SK-N-SH treated with all-trans-retinoic acid at 6 μM for 48 hours (cell line): ENCODE results near the gene COPS2.

ENCODE experiments used
- ATAC-seq: fragments of 200-7000 bp; cut with Tn5 transposase; 3 replicates; pipeline ENCODE4 v1.9.1; 2020; ENCODE audit warnings: mild to moderate bottlenecking, moderate library complexity
- ARNTL ChIP-seq: fragments of 450-650 bp; formaldehyde crosslinking; IDR thresholded peaks from 2 replicates; pipeline ENCODE4 v1.5.0; 2020; ENCODE audit warnings: low read depth, mild to moderate bottlenecking, moderate library complexity, borderline replicate concordance
- BACH2 ChIP-seq: fragments of 250-450 bp; sonication (Bioruptor Pico); IDR thresholded peaks from 2 replicates; pipeline ENCODE4 v1.9.0; 2021; ENCODE audit warnings: mild to moderate bottlenecking, borderline replicate concordance
- CSDC2 ChIP-seq: fragments of 250-450 bp; sonication (Bioruptor Pico); IDR thresholded peaks from 2 replicates; pipeline ENCODE4 v1.5.0; 2020; ENCODE audit warnings: mild to moderate bottlenecking, moderate library complexity
- ESRRG ChIP-seq: fragments of 250-450 bp; sonication (Bioruptor Pico); IDR thresholded peaks from 2 replicates; pipeline ENCODE4 v1.6.1; 2021; ENCODE audit warnings: mild to moderate bottlenecking
- GLIS3 ChIP-seq: fragments of 250-450 bp; sonication (Bioruptor Pico); IDR thresholded peaks from 2 replicates; pipeline ENCODE4 v1.5.0; 2020; ENCODE audit warnings: mild to moderate bottlenecking, moderate library complexity
- OSR1 ChIP-seq: fragments of 250-450 bp; sonication (Bioruptor Pico); IDR thresholded peaks from 2 replicates; pipeline ENCODE4 v1.8.0; 2022; ENCODE audit warnings: moderate library complexity, mild to moderate bottlenecking, inconsistent platforms
- PPARA ChIP-seq: fragments of 250-450 bp; sonication (Bioruptor Pico); IDR thresholded peaks from 2 replicates; pipeline ENCODE4 v1.5.0; 2020; ENCODE audit warnings: mild to moderate bottlenecking, borderline replicate concordance
- RARB ChIP-seq: fragments of 250-450 bp; sonication (Bioruptor Pico); IDR thresholded peaks from 2 replicates; pipeline ENCODE4 v1.8.0; 2021; ENCODE audit warnings: mild to moderate bottlenecking, moderate library complexity
- SNAI2 ChIP-seq: fragments of 250-450 bp; sonication (Bioruptor Pico); IDR thresholded peaks from 2 replicates; pipeline ENCODE4 v1.5.0; 2020; ENCODE audit warnings: mild to moderate bottlenecking, moderate library complexity
- TCF4 ChIP-seq: fragments of 250-450 bp; sonication (Bioruptor Pico); IDR thresholded peaks from 2 replicates; pipeline ENCODE4 v1.8.0; 2021; ENCODE audit warnings: mild to moderate bottlenecking, moderate library complexity, borderline replicate concordance
- TOX ChIP-seq: fragments of 250-450 bp; sonication (Bioruptor Pico); IDR thresholded peaks from 2 replicates; pipeline ENCODE4 v1.8.0; 2021; ENCODE audit warnings: mild to moderate bottlenecking, moderate library complexity, borderline replicate concordance
- ZC3H10 ChIP-seq: fragments of 250-450 bp; sonication (Bioruptor Pico); IDR thresholded peaks from 2 replicates; pipeline ENCODE4 v1.5.1; 2021; ENCODE audit warnings: mild to moderate bottlenecking, moderate library complexity
- ZFP3 ChIP-seq: fragments of 250-450 bp; sonication (Bioruptor Pico); IDR thresholded peaks from 2 replicates; pipeline ENCODE4 v1.5.0; 2020; ENCODE audit warnings: mild to moderate bottlenecking, moderate library complexity
- ZFP30 ChIP-seq: fragments of 450-650 bp; formaldehyde crosslinking; IDR thresholded peaks from 2 replicates; pipeline ENCODE4 v1.5.0; 2022; ENCODE audit warnings: mild to moderate bottlenecking, moderate library complexity
- ZNF565 ChIP-seq: fragments of 450-650 bp; formaldehyde crosslinking; conservative IDR thresholded peaks from 2 replicates; pipeline ENCODE4 v1.5.0; 2020; ENCODE audit warnings: low read depth, mild to moderate bottlenecking, moderate library complexity
- ZNF70 ChIP-seq: fragments of 450-650 bp; formaldehyde crosslinking; IDR thresholded peaks from 2 replicates; pipeline ENCODE4 v1.5.0; 2020; ENCODE audit warnings: mild to moderate bottlenecking, moderate library complexity
- ZNF8 ChIP-seq: fragments of 450-650 bp; formaldehyde crosslinking; IDR thresholded peaks from 2 replicates; pipeline ENCODE4 v1.5.0; 2020; ENCODE audit warnings: mild to moderate bottlenecking, moderate library complexity
- TF ChIP-seq, protein P1 (sequence below): fragments of 250-450 bp; sonication (Bioruptor Pico); IDR thresholded peaks from 2 replicates; pipeline ENCODE4 v1.5.0; 2020; ENCODE audit warnings: mild to moderate bottlenecking, moderate library complexity
- TF ChIP-seq, protein P2 (sequence below): fragments of 250-450 bp; sonication (Bioruptor Pico); IDR thresholded peaks from 2 replicates; pipeline ENCODE4 v1.5.1; 2021; ENCODE audit warnings: mild to moderate bottlenecking, moderate library complexity
- TF ChIP-seq, protein P3 (sequence below): fragments of 250-450 bp; sonication (Bioruptor Pico); IDR thresholded peaks from 2 replicates; pipeline ENCODE4 v1.8.0; 2021; ENCODE audit warnings: low read depth, mild to moderate bottlenecking, moderate library complexity, borderline replicate concordance
- TF ChIP-seq, protein P4 (sequence below): fragments of 250-450 bp; sonication (Bioruptor Pico); IDR thresholded peaks from 2 replicates; pipeline ENCODE4 v1.8.0; 2020; ENCODE audit warnings: mild to moderate bottlenecking, moderate library complexity, borderline replicate concordance

The COPS2 gene

DNA sequence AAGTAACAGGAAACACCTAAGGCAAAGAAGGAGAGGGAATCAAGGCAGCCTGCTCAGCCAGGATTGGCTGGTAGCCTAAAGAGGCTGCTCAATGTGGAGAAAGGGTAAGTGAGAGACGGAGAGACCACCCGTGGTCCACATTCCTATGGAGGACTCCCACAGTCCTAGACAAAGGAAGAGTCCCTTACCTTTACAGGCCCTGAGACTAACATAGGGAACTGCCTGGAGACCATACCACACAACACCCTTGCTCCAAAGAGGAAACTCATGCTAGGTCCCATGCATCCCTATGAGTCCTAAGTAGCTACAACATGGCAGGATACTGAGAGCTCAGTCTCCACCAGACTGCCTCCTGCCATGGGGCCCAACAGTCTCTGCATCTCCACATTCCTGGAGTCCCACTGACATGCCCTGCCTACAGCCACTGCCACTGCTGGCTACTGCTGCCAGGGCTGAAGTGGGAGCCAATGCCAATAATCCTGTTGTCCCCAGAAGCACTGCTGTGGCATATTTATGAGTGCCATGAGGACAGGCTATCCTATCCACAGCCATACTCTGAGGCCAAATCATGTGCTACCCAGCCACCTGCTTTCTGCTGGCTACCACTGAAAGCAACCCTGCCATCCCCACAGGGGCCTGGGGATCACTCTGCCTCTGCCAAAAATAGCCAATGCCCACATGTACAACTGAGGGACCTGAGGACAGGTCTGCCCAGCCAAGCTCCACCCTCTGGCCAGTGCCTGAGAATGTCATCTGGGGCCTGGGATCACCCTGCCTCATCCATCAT is 45.0 kb downstream of the COPS2 start:
- TF ChIP-seq TOX (CRISPR knock-in tag) (no peak), ZNF70 (CRISPR knock-in tag) (no peak), ARNTL (CRISPR knock-in tag) (no peak), RARB (no peak), ZC3H10 (CRISPR knock-in tag) (no peak), CSDC2 (CRISPR knock-in tag) (no peak), BACH2 (CRISPR knock-in tag) (no peak), TCF4 (CRISPR knock-in tag) (no peak), PPARA (CRISPR knock-in tag) (no peak), ZFP3 (CRISPR knock-in tag) (no peak), SNAI2 (CRISPR knock-in tag) (no peak), ZNF8 (CRISPR knock-in tag) (no peak), ZFP30 (no peak), GLIS3 (CRISPR knock-in tag) (no peak)
- TF ChIP-seq, protein P1, sequence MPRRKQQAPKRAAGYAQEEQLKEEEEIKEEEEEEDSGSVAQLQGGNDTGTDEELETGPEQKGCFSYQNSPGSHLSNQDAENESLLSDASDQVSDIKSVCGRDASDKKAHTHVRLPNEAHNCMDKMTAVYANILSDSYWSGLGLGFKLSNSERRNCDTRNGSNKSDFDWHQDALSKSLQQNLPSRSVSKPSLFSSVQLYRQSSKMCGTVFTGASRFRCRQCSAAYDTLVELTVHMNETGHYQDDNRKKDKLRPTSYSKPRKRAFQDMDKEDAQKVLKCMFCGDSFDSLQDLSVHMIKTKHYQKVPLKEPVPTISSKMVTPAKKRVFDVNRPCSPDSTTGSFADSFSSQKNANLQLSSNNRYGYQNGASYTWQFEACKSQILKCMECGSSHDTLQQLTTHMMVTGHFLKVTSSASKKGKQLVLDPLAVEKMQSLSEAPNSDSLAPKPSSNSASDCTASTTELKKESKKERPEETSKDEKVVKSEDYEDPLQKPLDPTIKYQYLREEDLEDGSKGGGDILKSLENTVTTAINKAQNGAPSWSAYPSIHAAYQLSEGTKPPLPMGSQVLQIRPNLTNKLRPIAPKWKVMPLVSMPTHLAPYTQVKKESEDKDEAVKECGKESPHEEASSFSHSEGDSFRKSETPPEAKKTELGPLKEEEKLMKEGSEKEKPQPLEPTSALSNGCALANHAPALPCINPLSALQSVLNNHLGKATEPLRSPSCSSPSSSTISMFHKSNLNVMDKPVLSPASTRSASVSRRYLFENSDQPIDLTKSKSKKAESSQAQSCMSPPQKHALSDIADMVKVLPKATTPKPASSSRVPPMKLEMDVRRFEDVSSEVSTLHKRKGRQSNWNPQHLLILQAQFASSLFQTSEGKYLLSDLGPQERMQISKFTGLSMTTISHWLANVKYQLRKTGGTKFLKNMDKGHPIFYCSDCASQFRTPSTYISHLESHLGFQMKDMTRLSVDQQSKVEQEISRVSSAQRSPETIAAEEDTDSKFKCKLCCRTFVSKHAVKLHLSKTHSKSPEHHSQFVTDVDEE (CRISPR knock-in tag) = no peak
- TF ChIP-seq, protein P2, sequence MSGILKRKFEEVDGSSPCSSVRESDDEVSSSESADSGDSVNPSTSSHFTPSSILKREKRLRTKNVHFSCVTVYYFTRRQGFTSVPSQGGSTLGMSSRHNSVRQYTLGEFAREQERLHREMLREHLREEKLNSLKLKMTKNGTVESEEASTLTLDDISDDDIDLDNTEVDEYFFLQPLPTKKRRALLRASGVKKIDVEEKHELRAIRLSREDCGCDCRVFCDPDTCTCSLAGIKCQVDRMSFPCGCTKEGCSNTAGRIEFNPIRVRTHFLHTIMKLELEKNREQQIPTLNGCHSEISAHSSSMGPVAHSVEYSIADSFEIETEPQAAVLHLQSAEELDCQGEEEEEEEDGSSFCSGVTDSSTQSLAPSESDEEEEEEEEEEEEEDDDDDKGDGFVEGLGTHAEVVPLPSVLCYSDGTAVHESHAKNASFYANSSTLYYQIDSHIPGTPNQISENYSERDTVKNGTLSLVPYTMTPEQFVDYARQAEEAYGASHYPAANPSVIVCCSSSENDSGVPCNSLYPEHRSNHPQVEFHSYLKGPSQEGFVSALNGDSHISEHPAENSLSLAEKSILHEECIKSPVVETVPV (CRISPR knock-in tag) = no peak
- TF ChIP-seq, protein P3, sequence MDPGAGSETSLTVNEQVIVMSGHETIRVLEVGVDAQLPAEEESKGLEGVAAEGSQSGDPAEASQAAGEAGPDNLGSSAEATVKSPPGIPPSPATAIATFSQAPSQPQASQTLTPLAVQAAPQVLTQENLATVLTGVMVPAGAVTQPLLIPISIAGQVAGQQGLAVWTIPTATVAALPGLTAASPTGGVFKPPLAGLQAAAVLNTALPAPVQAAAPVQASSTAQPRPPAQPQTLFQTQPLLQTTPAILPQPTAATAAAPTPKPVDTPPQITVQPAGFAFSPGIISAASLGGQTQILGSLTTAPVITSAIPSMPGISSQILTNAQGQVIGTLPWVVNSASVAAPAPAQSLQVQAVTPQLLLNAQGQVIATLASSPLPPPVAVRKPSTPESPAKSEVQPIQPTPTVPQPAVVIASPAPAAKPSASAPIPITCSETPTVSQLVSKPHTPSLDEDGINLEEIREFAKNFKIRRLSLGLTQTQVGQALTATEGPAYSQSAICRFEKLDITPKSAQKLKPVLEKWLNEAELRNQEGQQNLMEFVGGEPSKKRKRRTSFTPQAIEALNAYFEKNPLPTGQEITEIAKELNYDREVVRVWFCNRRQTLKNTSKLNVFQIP (CRISPR knock-in tag) = no peak
- TF ChIP-seq, all 23 proteins: peak for 0
- no peak for ATAC-seq

DNA sequence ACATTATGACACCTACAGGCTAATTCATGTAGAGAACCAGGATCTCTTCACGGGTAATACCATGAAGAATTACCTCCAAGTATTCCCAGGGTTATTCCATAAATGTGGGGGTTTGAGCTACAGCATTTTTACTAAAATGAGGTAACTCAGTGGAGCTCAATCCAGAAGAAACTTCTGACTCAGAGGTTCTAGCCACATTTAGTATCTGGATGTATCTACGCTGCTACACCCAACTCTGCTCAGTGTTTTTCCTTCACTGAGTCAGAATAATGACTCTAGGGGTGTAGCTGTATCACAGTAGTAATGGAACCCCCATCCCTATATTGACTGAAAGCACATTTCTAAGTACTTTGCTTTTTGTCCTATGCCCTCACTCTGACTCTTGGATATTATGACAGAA is 52.4 kb downstream of the COPS2 start:
- TF ChIP-seq ESRRG (CRISPR knock-in tag) (no peak), ZNF70 (CRISPR knock-in tag) (no peak), CSDC2 (CRISPR knock-in tag) (no peak), OSR1 (CRISPR knock-in tag) (no peak), ZNF8 (CRISPR knock-in tag) (no peak), BACH2 (CRISPR knock-in tag) (no peak), GLIS3 (CRISPR knock-in tag) (no peak), ZNF565 (CRISPR knock-in tag) (no peak)
- TF ChIP-seq, protein P4, sequence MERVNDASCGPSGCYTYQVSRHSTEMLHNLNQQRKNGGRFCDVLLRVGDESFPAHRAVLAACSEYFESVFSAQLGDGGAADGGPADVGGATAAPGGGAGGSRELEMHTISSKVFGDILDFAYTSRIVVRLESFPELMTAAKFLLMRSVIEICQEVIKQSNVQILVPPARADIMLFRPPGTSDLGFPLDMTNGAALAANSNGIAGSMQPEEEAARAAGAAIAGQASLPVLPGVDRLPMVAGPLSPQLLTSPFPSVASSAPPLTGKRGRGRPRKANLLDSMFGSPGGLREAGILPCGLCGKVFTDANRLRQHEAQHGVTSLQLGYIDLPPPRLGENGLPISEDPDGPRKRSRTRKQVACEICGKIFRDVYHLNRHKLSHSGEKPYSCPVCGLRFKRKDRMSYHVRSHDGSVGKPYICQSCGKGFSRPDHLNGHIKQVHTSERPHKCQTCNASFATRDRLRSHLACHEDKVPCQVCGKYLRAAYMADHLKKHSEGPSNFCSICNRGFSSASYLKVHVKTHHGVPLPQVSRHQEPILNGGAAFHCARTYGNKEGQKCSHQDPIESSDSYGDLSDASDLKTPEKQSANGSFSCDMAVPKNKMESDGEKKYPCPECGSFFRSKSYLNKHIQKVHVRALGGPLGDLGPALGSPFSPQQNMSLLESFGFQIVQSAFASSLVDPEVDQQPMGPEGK (CRISPR knock-in tag) = no peak
- TF ChIP-seq, protein P1 (CRISPR knock-in tag) = no peak
- TF ChIP-seq, protein P2 (CRISPR knock-in tag) = no peak
- ATAC-seq = no peak
